DMS53 treated with DMSO at 0.1 percent for 48 hours (cell line): Measurements from ENCODE around the gene NOS3.

Source experiments
- DNase-seq: peaks from one replicate; lab custom pipeline; 2025; ENCODE audit not compliant: unreplicated experiment; lab: John Stamatoyannopoulos, UW

The NOS3 gene

GRCh38 chr7:150977382-150978125 lies 13.3 kb upstream of the NOS3 start:
- peak; percentile 29 for DNase-seq

DNA sequence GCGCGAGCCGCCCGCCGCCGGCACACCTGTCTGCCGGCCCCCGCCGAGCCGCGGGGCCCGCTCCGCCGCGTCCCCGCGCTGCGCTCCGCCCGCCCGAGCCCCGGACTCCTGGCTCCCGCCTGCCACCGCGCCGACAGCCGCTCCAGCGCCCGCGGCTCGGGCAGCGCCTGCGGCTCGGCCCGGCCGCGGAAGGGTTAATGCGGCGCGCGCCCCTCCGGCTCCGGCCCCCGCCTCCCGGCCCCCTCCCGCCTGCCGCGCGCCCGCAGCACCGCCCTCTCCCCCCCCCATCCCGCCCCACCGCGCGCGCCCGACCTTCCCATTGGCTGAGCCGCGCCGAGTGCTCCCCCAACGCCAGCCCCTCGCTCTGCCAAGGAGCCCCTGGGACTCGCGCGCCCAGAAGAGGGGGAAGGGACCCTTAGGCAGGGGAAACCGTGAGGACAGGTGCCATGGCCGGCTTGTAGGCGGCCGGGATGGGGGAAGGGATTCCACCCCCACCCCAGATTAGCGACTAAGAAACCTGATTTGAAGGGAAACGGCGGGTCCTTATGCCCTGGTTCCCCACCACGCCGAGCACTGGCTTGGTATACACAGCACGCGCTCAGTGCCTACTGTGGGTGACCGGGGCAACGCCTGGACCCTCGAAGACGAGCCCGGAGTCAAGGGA lies 12.6 kb upstream of the NOS3 start, which contains the start of gene KCNH2:
TSS of gene KCNH2 (minus strand) at position 196 of the 664 bp plus-strand sequence. CDS start 408 bp downstream, outside the sequence.
- DNase-seq, result peak; percentile 77

- peak; percentile 38 for DNase-seq
These were observed 11.0 kb upstream of the NOS3 start for GRCh38 chr7:150979713-150980390.

- DNase-seq, result no peak
These were observed 10.2 kb upstream of the NOS3 start for GRCh38 chr7:150980663-150981062.

DNA sequence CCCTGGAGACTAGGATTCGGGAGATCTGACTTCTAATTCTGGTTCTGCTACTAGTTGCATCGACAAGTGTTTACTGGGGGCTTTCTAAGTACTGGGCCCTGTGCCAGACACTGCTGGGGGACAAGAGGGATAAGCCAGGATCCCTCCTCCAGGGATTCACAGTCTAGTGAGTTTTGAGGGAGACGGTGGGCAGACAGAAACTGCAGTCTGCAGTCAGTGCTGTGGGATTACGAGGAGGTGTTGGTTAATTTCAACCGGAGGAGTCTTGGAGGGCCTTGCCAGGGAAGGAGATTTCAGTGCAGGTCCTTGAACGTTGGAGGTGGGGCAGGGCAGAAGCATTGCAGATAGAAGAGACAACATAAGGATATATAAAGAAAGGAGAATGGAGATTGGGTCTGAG lies 9.2 kb upstream of the NOS3 start:
- no peak for DNase-seq

- no peak for DNase-seq
These were observed 8.5 kb upstream of the NOS3 start for GRCh38 chr7:150982351-150982750.

DNA sequence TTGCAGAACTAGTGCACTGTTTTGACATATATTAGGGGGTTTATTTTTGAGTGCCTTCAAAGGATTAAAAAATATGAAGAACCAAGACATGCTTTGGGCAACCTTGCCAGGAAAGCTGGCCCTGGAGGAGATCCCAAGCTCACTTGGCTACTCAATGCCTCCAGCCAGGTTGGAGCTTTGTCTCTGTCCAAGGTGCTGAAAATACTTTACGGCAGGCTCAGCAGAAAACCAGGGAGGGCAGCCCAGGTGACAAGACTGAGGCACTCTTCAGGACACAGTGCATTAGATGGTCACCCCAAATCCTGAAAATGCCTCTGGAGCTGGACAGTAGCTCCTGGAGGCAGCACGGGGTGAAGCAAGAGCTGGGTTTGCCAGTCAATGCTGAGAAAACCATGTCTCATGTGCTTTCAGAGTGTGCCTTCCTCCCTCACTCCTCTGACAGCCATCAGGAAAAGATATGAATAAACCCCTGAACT lies 6.9 kb upstream of the NOS3 start:
- no peak for DNase-seq

DNA sequence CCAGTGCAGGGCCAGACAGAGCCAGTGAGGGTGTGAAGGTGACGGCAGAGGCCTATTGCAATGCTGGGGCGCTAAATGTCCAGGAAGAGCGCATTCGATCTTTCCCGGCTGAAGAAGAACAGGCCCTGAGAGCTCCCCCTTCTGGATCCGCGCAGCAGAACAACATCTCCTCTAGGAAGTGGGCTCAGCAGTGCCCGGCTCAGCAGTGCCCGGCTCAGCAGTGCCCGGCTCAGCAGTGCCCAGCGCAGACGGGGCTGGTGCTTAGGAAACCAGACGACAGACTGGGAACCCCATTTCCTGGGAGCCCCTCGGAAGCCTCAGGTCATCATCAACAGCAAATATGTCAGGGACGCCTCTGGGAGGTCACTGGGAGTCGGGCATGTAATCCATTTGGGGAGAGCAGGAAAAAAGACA lies 4.7 kb upstream of the NOS3 start:
- DNase-seq, result peak; percentile 79

- DNase-seq, result no peak
These were observed 4.3 kb upstream of the NOS3 start for GRCh38 chr7:150986556-150986955.

DNA sequence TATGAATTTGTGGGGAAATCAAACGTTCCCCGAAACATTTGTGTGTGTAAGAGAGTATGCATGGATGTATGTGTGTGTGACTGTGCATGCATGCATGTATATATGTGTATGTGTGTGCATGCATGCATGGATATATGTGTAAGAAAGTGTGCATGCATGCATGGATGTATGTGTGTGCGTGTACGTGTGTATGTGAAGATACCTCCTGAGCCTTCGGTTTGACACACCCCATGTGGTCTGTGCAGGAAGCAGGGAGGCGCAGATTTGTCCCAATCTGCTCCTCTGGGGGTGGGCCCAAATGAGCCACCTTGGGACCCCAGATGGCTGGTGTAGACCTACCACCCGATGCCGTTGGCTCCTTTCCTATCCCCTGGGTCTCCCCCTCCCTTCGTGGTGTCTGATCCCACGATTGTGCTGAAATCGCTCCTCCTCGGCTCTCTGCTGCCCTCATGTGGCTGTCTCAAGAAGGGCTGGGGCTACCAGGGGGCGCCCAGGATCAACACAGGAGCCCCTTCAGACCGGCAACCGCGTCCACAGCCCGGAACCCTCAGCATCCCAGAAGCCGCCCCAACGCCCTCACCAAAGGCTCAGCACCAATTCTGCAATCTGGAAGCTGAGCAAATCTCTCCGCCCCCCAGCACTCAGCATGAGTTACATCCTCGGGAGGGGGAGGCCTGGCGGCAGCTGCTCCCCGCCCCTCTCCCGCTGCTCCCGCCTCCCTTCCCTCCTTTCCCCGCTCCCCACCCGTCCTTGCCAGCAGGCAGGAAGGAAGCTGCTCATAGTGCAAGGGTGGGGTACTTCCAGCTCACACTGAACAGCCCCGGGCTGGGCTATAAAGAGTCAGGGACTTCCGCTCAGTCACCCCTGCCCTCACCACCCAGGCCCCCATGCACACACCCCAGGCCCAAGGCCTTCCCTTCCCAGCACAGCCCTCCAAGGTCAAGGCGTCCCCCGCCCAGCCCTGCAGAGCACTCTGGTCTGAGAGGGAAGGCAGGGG lies 2.3 kb upstream of the NOS3 start:
- no peak for DNase-seq

- no peak for DNase-seq
These were observed 1.4 kb upstream of the NOS3 start for GRCh38 chr7:150989456-150989855.

DNA sequence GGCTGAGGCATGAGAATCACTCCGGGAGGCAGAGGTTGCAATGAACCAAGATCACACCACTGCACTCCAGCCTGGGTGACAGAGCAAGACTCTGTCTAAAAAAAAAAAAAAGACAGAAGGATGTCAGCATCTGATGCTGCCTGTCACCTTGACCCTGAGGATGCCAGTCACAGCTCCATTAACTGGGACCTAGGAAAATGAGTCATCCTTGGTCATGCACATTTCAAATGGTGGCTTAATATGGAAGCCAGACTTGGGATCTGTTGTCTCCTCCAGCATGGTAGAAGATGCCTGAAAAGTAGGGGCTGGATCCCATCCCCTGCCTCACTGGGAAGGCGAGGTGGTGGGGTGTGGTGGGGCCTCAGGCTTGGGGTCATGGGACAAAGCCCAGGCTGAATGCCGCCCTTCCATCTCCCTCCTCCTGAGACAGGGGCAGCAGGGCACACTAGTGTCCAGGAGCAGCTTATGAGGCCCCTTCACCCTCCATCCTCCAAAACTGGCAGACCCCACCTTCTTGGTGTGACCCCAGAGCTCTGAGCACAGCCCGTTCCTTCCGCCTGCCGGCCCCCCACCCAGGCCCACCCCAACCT lies 1.3 kb downstream of the NOS3 start:
- DNase-seq, result peak; percentile 52

DNA sequence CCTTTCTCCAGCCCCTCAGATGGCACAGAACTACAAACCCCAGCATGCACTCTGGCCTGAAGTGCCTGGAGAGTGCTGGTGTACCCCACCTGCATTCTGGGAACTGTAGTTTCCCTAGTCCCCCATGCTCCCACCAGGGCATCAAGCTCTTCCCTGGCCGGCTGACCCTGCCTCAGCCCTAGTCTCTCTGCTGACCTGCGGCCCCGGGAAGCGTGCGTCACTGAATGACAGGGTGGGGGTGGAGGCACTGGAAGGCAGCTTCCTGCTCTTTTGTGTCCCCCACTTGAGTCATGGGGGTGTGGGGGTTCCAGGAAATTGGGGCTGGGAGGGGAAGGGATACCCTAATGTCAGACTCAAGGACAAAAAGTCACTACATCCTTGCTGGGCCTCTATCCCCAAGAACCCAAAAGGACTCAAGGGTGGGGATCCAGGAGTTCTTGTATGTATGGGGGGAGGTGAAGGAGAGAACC lies 2.1 kb downstream of the NOS3 start:
- peak; percentile 27 for DNase-seq

GRCh38 chr7:150993511-150993910 lies 2.7 kb downstream of the NOS3 start:
- DNase-seq, result no peak

GRCh38 chr7:150994141-150994837 lies 3.5 kb downstream of the NOS3 start:
- DNase-seq, result no peak

DNA sequence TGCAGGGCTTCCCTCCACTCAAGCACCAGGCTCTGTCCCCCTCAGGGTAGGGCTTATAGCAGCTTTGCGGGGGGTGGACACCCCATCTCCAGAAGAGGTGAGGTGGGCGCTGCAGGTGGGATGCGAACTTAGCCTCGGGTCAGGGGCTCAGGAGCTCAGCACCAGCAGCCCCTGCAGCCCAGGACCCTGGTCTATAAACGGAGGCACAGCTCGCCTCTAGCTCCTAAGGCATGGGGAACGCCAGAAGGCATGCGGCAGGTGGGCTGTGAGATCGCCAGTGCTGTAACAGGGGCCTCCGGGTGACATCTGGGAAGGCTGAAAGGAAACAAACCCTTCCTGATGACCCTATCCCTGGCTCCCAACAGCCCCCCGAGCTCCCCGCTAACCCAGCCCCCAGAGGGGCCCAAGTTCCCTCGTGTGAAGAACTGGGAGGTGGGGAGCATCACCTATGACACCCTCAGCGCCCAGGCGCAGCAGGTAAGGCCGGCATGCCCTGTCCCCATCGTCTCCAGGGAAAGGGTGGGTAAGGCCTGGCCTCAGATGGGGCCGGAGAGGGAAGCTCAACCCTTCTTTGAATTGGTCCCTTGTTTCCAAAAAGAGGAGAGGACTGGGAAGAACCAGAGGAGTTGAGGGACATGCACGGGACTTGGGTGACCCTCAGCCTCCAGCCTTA lies 4.2 kb downstream of the NOS3 start:
- DNase-seq, result no peak

DNA sequence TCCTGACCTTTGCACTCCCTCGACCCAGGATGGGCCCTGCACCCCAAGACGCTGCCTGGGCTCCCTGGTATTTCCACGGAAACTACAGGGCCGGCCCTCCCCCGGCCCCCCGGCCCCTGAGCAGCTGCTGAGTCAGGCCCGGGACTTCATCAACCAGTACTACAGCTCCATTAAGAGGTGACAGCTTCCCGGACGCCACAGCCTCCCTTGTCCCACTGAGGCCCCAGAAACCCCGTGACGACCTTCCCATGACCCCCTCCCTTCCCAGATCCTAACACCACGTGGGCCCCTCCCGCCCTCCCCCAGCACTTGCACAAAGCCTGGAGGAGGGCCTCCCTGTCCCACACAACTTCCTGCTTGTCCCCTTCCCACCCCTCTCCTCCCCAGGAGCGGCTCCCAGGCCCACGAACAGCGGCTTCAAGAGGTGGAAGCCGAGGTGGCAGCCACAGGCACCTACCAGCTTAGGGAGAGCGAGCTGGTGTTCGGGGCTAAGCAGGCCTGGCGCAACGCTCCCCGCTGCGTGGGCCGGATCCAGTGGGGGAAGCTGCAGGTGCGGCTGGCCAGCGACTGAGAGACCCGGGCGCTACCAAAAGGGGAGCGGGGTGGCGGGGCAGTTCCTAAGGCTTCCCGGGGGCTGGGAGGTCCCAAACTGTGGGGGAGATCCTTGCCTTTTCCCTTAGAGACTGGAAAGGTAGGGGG lies 5.7 kb downstream of the NOS3 start:
- no peak for DNase-seq

GRCh38 chr7:150997075-150997511 lies 6.3 kb downstream of the NOS3 start:
- no peak for DNase-seq
